ENCODE measurements around the gene TFAP2D.

The TFAP2D gene

DNA sequence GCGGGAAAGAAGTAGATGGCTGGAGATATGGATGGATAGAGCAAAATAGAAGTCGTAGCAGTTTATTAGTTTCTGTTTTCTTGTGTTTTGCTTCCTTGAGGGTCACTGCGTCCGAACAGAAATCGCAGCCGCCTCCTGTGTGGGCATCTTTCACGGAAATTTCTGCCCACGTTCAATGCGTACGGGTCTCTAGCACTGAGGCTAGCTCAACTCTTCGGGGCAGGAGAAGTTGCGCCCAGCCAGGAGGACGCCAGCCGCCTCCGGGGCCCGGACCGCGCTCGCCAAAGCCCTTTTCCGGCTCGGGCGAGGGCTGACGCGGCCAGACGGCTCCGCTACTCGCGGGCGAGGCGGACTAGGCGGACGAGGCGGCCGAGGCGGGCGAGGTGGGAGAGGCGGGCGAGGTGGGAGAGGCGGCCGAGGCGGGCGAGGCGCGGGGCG, 106.2 kb downstream of the TFAP2D start:
- DNase-seq (ENCODE audit: low read depth, low spot score): peak; percentile 9

DNA sequence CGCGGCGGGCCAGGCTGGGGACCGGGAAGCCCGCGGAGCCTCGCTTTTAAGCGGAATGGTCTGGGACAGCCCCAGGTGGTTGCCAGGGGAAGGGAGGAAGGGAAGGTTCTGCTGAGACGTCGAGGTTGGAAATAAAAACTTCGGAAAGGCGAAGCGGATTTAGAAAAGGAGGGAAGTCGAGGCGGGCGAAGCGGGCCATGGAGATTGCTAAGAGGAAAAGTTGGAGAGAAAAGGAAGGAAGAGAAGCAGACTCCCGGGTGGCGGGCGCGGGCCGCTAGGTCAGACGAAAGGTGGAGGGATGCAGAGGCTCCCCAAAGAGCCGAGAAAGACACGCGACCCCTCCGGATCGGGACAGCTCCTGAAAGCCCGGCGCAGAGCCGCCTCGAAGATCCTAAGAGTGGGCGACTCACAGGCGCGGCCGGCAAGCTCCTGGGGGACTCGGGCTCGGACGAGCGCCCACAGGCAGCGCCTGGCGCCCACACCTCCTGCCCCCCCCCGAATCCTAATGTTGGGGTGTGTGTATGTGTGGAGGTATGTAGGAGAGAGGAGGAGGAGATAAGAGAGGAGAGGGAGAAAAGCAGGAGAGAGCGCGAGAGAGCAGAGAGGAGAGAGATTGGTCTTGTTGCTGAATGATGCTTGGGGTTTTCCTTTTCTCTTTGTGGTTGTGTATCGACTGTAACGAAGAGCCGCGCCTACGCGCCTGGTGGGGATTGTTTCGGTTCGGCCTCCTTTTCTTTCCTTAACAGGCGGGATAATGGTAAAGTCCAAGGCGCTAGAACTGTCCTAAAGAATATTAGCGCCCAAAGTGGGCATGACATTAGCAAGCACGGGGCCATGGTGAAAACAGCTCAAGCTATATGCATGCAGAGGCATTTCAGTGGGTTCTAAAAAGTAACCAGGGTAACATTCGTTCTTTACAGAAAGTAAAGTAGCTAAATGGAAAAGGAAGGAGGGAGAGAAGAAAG, 106.9 kb downstream of the TFAP2D start:
- no peak for DNase-seq (ENCODE audit: low read depth, low spot score)

DNA sequence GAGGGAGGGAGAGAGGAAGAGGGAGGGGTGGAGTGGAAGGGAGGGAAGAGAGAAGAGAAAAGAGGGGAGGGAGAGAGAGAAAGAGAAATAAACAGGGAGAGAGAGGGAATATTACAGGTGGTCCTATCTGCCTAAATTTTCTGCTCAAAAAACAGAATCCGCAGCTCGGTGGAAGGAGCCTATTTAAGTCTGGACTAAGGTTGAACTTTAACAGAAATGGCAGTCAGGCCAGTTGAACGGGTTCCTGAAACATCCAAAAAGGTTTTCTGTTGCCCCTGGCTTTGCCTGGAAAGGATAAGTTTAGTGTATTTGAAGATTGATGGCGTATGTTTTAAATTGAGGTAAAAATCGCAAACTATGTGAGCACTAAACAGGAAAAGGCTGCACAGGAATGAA, 107.5 kb downstream of the TFAP2D start:
- DNase-seq (ENCODE audit: low read depth, low spot score): no peak

DNA sequence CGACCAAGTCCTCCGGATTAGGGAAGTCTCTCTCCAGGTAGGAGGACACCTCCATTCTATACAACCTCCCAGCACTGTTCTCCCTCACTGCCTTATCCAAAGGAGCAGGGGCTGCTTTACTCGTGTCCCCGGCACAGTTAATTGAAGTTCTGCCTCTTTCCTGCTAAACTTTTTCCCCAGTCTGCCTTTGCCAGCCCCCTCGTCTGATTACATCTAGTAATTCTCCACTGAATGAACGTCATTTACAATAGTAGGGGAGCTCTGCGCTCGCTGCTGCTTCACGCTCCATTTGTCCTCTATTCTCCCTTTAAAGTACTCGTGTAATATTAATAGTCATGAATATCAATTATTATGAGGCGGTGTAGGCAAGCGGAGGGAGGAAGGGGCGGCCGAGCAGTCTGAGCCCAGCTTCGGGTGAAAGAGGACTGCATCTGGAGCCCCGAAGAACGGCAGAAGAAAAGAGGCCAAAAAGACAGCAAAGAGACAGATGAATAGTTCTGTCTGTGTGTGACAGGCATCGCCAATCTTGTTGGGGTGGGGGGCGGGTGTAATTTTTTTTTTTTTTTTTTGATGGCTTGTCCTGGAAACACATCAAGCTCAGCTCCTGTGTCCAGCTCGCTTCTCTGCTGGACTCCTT, 108.2 kb downstream of the TFAP2D start:
- no peak for DNase-seq (ENCODE audit: low read depth, low spot score)

DNA sequence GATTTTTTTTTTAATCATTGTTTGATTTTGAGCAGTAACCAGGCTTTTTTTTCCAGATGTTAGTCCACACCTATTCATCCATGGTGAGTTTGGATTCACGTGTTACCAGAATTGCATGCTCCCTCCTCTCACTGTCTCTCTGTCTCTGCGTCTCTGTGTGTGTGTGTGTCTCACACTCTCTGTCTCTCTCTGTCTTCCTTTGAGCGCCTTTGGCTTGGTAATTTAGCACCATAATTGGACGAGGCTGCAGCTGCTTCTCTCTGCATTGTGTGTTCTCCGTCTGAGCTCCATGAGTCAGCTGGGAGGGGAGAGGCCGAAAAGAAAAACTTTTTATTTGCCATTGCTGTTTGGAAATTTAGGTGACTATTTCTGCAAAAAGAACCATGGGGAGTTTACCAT, 108.8 kb downstream of the TFAP2D start:
- DNase-seq (ENCODE audit: low read depth, low spot score): no peak
